Neural crest cell (in vitro differentiated cells): ENCODE data around the gene HOXB5. TPM values are rescaled to one million over a fixed set of nuclear protein-coding genes. Genes with fewer than 3 reads are reported as not detected.
A peak's percentile ranks its signal among the peaks of the same experiment; 100 is the strongest.

ENCODE experiments used
- DNase-seq: peaks from one replicate; pipeline ENCODE4 v3.0.0; 2021; ENCODE audit warnings: low read depth, mixed read lengths, low spot score
- H3K27ac Mint-ChIP-seq: one replicate; pipeline ENCODE4 v1.8.0; 2021; ENCODE audit warnings: mild to moderate bottlenecking, mixed read lengths; ENCODE audit not compliant: unreplicated experiment
- H3K27me3 Mint-ChIP-seq: 2 replicates; pipeline ENCODE4 v1.8.0; 2021; ENCODE audit warnings: low read depth, mild to moderate bottlenecking, mixed read lengths
- H3K36me3 Mint-ChIP-seq: 2 replicates; pipeline ENCODE4 v1.8.0; 2021; ENCODE audit warnings: low read depth, mild to moderate bottlenecking, mixed read lengths
- H3K4me1 Mint-ChIP-seq: 2 replicates; pipeline ENCODE4 v1.8.0; 2021; ENCODE audit warnings: mixed read lengths
- H3K4me3 Mint-ChIP-seq: one replicate; pipeline ENCODE4 v1.8.0; 2021; ENCODE audit warnings: mild to moderate bottlenecking, mixed read lengths
- H3K9me3 Mint-ChIP-seq: 2 replicates; pipeline ENCODE4 v1.8.0; 2021; ENCODE audit warnings: mixed read lengths
- CTCF ChIP-seq: fragments of 200-600 bp; sonication (generic); conservative IDR thresholded peaks from 2 replicates; pipeline ENCODE4 v1.5.0; 2021; ENCODE audit warnings: antibody characterized with exemption, mild to moderate bottlenecking
- total RNA-seq: library from RNA; stranded (reverse); gene quantifications from 2 replicates; pipeline ENCODE4 v1.2.1, GENCODE V29; 2021

HOXB5 gene
- total RNA-seq, 1 donor from 2014 or later, result 2.6 TPM

GRCh38 chr17:48549914-48550501 lies 43.6 kb downstream of the HOXB5 start:
- Mint-ChIP-seq H3K27ac (peak overlapping the region; percentile 57), H3K4me1 (peaks cover 79% of the 10 kb centered on the region), H3K9me3 (no peaks in the 10 kb centered on the region), H3K27me3 (peaks cover 100% of the 10 kb centered on the region), H3K36me3 (peaks cover 6% of the 10 kb centered on the region), H3K4me3 (peak overlapping the region; percentile 84)
- no peak for DNase-seq
- no peak for TF ChIP-seq CTCF

GRCh38 chr17:48549281-48549630 lies 44.3 kb downstream of the HOXB5 start:
- Mint-ChIP-seq H3K27me3 (peaks cover 100% of the 10 kb centered on the region), H3K4me1 (peaks cover 79% of the 10 kb centered on the region), H3K4me3 (peak overlapping the region; percentile 84), H3K27ac (peak overlapping the region; percentile 85), H3K36me3 (peaks cover 8% of the 10 kb centered on the region), H3K9me3 (no peaks in the 10 kb centered on the region)
- no peak for DNase-seq
- TF ChIP-seq CTCF, result no peak

DNA sequence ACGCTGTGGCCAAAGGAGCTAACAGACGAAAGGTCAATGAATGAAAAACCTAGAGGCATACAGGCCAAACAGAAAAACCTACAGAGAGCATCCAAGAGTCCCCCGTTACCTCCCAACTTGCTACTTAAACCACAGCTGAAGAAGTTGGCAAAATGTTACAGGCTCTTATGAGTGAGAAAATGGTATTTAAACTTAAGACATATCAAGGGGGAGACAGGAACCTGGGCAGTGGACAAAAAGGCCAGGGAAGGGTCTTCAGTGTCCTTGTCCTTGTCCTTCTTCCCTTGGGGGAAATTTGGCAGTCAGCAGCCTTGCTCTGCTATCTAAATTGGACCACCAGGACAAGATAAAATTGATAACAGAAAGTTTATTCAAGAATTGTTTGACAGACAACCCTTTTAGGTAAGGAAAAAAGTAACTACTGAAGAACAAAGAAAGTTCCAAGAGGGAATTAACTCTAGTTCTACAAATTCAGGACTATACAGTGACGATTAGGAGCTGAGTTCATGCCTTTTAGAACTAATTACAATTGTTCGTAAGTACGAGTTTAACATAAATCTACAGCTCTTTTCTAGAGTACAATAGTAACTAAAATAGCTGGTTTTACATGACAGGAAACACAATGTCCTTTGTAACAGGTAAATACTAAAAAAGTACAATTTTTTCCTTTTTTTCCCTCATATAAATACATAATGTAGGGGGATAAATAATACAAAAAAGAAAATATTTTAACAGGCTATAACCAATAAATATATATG lies 44.9 kb downstream of the HOXB5 start:
- peaks cover 99% of the 10 kb centered on the region for H3K27me3 Mint-ChIP-seq
- H3K4me3 Mint-ChIP-seq, result peak overlapping the region; percentile 93
- H3K36me3 Mint-ChIP-seq, result peaks cover 8% of the 10 kb centered on the region
- H3K9me3 Mint-ChIP-seq, result no peaks in the 10 kb centered on the region
- H3K27ac Mint-ChIP-seq, result peak overlapping the region; percentile 89
- TF ChIP-seq CTCF, result peak; percentile 22
- no peak for DNase-seq
- peaks cover 76% of the 10 kb centered on the region for H3K4me1 Mint-ChIP-seq

DNA sequence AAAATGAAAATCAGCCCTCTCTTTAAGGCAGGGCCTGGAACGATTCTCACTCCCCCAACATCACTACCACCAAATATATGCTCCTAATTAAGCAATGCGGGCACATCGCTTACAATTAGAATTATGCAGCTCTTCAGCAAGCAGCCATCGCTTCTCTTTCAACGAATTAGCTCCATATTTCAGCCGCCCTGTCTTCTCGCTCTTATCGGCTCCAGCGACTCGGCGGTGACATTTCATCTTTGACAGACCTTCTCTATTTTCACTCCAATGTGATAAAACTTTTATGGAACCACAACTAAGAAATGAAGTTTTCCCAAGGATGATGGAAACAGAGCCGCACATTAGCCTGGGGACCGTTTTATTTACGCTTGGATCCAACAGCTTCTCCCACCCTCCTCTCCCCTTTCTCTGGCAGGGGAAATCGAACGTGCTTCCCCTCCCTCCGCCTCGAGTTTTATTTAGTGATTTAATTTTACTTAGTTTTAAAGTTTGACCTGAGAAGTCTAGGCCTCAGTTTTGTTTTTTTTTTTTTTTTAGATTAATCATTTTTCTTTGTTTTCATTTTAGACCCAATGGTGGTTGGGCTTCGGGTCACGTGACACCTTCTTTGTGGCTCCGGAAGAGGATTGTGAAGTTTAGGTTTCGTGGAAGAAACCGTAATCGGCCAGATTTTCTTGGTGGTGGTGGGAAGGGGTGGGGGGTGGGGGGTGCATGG lies 45.6 kb downstream of the HOXB5 start:
- H3K9me3 Mint-ChIP-seq, result no peaks in the 10 kb centered on the region
- no peak for TF ChIP-seq CTCF
- H3K27me3 Mint-ChIP-seq, result peaks cover 96% of the 10 kb centered on the region
- H3K36me3 Mint-ChIP-seq, result peaks cover 11% of the 10 kb centered on the region
- peaks cover 69% of the 10 kb centered on the region for H3K4me1 Mint-ChIP-seq
- DNase-seq, result no peak
- peak overlapping the region; percentile 89 for H3K27ac Mint-ChIP-seq
- H3K4me3 Mint-ChIP-seq, result peak overlapping the region; percentile 93

DNA sequence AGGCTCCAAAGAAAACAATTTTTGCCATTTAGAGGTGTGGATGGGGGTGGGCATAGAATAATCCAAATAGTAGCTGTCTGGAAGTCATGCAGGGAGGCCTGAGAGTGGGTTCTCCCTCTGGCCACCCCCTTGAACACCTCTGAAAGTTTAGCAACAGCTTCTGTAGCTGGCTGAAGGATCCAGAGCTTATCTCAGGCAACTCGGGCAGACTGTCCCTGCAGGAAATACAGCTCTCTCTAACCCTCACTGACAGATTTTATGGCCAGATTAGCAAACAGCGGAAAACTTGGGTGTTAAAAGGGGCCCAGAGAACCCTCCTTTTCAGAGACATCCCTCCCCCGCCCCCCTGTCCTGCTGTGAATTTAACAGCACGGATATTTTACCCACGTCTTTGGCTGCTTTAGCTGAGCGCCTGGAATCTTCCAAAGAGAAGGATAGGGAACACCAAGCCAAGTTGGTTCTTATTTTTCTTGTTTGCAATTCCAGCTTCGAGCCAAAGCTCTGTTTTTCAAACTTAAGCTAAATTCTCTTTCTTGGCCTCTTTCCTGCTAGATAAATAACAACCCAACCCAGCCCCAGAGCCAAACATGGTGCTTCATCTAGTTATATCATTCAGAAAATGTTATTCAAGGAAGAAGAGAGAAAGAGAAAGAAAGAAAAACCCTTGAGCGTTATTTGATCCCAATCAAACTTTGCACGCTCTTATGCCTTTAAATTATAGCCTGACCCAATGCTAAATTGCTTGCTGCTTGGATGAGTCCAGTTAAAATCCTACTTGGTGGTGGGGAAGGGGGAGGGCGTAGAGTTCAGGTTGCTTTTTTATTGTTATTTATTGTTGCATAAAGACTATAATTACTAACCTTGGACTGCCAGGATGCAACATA lies 46.4 kb downstream of the HOXB5 start:
- Mint-ChIP-seq H3K27me3 (peaks cover 94% of the 10 kb centered on the region), H3K9me3 (no peaks in the 10 kb centered on the region), H3K4me3 (peak overlapping the region; percentile 93), H3K27ac (peak overlapping the region; percentile 93), H3K36me3 (peaks cover 14% of the 10 kb centered on the region), H3K4me1 (peaks cover 66% of the 10 kb centered on the region)
- no peak for TF ChIP-seq CTCF
- no peak for DNase-seq
